GM19035 (cell line): Measurements from ENCODE around the gene COL5A1.

Source experiments
- ATAC-seq: cut with Tn5 transposase; IDR thresholded peaks from one replicate; pipeline ENCODE4 v1.9.1; 2021; ENCODE audit not compliant: unreplicated experiment

The COL5A1 gene

DNA sequence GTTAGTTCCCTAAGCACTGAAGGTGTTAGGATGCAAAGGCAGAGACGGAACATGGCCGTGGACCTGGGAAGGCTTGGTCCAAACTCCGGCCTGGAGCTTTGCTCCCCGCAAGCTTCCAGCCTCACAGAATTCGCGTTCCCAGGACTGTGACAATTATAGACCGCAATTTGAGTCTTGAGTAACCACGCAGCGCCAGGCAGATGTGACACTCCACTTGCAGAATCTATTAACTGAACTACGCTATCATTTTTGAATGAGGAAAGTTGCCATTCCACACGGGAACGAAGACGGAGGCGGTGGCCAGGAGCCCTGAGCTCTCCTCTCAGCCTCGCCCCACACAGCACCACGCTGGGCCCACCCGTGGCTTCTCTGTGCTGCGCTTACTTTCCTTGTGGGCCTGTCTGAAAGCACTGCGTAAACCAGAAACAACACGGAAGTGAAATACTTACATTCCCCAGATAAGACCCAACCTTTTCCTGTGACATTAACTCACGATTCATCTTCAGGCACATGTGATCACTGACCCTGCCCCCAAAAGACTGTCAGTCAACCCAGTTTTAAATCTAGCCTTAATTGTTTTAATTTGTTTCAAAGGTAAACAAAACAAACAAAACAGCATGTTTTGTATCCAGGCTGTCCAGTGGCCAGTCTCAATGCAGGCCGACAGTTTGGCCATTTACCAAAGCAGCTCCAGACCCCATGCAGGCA, 16.1 kb upstream of the COL5A1 start:
- no peak for ATAC-seq

DNA sequence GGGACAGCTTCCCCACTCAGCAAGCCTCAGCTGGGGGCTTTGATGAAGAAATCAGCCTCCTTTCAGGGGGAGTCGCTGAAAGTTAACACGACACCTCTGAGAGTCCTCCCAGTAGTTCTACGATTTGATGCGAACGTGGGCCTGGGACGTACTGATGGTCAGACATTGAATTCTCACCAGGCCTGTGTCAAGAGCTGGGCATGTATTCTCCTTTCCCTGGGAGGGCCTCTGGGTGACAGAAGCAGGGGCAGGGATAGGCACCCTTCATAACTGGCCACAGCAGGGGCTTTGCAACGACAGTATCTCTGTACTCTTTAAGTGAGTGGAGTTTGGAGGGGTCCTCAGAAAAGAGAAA, 15.6 kb upstream of the COL5A1 start:
- ATAC-seq: no peak

DNA sequence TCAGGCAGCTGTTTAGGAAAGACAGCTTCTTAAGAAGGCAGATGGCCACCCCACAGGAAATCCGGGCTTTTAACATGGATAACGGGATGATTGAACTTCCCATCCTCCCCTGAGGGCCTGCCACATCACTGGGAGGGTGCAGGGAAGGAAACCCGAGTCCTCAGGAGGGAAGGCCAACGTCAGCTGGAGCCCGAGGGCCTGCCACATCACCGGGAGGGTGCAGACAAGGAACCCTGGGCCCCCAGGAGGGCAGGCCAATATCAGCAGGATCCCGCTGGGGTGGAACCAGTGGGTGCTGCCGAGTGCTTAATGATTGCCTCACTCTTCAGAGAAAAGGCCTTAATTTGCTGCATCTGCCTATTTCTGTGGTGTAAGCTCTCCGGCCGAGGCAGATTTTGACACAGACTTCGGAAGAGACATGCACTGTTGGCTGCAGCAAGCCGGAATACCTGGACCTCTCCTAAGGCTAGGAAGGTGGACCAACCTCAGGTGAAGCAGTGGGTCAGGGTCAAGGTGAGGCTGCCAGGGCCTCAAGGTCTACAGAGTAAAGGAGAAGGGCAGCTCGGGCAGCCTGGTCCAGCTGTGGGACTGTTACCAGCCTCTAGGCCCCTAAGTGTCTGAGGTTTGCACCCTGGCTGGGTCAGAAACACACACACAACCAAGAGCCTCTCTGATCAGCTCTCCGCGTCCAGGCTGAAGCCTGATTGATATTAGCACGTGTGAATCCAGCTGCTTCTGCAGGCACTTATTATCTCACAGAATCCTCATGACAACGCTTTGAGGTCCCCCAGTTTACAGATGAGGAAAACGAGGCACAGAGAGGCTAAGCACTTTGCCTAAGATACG, 14.8 kb upstream of the COL5A1 start:
- no peak for ATAC-seq

DNA sequence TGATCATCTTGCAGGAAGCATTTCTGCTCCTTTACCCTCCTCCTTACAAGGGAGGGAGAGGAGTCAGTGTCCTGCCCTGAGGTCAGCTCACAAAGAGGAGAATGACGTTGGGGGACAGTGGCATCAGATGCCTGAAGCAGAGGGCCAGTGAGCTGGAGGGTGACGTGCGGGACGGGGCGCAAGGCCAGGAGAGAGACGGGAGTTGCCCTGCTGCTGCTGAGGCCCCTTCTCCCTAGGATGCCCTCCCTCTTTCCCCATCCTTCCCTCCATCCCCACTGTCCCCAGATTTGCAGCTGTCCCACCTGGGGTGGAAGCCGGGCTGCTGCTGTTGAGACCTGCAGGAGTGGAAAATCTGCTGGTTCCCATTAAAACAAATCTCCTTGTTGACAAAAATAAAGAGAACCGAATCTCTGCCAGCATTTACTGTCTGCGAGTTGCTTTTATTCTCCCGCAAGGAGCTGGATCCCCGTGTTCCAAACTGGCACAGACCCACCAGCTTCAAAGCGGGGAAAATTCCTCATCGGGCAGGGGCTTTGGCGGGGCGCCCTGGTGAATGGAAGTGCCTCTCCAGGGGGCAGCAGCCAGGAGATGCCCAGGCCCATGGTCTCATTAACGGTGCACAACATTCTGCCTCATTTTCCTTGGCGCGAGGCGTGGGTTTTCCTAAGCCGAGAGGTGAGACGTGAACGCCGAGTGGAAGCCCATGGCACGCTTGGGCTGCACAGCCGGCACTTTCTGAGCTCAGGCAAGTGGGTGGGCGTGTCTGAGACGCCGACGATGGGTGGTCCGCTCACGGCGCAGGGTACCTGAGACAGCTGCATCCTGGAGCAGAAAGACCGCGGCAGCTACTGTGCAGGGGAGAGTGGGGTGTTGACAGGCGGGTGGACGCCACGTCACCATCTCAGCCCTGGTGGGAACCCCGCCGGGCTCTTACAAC, 13.9 kb upstream of the COL5A1 start:
- no peak for ATAC-seq

DNA sequence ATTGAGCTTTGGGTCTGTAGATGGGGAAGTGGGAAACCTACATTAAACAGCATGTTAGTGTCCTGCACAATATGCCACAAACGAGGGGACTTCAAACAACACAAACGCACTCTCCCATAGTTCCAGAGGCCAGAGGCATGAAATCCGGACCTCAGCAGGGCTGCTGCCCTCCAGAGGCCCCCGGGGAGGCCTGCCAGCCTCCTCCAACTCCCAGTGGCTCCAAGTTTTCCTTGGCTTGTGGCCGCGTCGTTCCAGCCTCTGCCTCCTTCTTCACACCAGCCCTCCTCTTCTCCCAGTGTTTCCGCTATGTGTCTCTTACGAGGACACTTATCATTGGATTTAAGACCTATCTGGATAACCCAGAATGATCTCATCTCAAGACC, 13.3 kb upstream of the COL5A1 start:
- no peak for ATAC-seq

DNA sequence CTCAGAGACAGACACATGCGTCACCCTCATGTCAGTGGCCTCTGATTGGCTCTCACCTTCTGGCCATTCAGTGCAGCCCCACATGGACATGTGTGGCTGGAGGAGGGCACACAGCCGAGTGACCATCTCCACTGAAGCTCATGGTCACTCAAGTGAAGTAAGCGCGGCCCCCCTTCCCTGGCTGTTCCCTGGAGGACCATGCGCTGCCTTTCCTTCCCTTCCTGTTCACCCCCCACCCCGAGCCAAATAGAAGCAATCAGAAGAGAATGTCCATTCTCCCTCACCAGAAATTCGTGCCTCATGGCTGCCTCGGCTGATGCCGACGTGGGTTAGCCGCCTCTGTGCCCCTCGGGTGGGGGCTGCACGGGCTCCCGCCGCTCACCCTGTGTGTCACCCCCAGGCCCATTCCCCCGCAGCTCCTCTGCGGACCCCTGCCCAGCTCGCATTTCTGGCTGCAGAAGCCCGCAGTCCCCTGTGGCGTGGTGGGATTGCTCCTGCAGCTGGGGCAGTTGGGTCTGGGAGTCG, 12.5 kb upstream of the COL5A1 start:
- no peak for ATAC-seq

DNA sequence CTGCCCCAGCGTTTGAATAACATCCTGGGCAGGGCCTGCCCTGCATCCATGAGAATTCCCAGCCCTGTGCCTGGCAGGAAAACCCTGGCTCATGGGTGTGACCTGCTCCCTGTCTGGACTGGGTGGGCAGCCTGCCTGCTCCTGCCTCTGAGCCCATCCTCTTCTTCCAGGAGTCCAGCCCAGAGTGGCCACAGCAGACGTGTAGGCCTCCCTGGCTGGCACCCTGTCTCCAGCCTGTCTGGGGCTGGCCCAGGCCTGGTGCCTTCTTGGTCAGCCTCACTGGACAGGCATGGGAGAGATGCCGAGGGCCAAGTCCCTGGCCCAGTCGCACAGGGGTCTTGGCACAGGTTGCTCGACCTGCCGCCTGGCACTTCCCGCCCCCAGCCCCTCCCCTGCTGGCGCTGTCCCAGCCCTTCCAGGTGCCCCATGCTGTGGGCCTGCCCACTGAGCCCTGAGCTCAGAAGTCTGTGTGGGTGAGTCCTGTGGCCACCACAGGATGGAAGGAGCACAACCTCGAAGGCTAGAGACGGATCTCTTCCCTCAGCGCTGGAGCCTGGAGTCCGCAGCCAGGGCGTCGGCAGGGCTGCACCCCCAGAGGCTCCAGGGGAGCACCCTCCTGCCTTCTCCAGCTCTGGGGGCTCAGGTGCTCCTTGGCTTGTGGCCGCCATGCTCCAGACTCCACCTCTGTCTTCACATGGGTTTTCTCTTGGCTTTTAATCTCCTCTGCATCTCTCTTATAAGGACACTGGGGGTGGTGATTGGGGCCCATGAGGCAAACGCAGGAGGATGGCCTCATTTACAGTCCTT, 11.8 kb upstream of the COL5A1 start:
- ATAC-seq: no peak

DNA sequence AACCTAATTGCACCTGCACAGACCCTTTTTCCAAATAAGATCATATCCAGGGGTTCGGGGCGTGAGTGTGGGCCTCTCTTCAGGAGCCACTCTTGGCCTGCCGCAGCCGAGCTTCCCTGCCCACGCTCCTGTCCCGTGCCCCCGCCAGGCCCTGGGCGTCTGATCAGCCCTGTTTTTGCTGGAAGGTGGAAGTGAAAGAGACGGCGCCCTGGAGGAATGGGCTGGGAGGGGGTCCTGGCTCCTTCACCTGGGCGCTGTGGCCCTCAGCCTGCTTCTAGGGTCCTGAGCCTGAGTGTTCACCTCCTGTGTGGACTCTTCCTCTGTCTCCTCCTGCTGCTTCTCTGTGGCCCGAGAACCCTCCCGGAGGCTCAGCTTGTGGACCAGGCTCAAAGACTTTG, 11.2 kb upstream of the COL5A1 start:
- no peak for ATAC-seq

DNA sequence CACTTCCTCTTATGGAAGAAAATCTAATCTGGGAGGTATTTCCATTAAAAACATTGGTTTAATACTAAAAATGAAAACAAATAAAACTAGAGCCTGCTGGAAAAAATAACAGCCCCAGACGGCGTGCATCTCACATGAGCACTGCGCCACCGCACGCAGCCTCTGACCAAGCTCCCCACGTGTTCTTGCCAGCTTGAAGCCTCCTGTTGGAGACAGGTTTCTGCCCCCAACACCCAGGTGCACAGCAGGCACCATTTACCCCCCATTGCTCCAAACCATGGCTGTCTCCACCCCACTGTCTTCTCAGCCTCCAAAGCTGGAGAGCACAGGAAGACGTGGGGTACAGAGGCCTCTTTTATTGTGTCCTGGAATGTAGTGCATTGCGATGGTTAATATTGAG, 10.7 kb upstream of the COL5A1 start:
- ATAC-seq: no peak

DNA sequence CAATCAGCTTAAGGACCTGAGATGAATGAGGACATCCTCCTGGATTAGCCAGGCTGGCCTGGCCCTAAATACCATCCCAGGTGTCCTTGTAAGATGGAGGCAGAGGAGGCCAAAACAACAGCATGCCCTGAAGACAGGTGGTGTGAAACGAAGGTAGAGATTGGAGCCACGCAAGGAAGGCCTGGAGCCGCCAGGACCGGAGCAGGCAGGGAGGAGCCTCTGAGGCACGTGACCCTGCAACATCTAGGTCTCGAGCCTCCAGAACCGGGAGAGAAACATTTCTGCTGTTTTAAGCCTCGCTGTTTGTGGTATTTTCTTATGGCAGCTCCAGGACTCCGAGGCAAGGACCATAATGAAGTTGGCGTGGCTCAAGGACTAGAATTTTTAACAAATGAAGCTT, 9.7 kb upstream of the COL5A1 start:
- ATAC-seq: no peak

DNA sequence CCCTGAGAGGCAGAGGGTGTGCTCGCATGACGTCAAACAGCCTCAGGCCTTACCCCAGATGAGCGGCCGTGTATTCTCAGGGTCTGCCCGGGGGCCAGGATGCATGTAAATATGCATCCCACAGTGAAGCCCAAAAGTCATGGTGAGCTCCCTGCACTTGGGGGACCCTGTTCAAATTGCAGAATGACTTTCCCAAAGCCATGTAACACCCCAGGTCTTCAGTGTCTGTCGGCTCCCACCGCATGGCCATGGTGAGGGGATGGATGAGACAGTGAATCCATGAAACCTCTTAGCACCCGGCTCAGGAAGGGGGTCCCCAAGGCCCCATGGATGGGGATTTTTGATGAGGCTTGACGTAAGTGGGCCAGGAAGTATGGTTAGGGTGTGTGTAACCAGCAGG, 9.3 kb upstream of the COL5A1 start:
- no peak for ATAC-seq

DNA sequence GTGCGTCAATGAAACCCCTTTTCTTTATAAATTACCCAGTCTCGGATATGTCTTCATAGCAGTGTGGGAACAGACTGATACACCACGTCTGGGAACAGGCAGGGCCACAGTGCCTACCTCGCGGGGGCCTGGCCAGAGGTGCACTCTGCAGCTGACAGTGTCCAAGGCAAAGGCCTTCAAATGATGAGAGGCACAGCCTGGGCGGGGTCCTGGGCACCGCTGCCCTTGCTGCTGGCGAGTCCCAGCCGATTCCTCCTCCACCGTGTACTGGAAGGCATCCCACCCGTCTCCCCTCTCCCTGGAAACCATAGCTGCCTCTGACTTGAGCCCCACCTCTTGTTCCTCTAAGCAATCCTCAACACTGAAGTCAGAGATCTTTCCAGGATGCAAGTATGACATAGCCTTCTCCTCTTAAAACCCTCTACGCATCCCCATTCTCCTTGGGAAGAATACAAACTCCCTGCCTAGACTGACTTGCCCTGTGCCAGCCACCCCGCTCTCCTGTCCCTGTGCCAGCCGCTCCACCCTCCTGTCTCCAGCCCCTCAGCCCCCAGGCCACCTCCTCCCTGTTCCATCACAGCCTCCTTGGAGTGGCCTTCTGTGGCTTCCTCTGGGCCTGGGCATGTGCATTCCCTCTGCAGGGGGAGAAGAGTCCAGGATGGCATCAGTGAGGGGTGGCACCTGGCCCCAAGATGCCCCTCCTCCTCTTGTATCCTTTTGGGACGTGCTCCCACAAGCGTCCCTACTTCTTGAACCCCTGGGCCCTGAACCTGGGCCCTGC, 8.1 kb upstream of the COL5A1 start:
- ATAC-seq: no peak

DNA sequence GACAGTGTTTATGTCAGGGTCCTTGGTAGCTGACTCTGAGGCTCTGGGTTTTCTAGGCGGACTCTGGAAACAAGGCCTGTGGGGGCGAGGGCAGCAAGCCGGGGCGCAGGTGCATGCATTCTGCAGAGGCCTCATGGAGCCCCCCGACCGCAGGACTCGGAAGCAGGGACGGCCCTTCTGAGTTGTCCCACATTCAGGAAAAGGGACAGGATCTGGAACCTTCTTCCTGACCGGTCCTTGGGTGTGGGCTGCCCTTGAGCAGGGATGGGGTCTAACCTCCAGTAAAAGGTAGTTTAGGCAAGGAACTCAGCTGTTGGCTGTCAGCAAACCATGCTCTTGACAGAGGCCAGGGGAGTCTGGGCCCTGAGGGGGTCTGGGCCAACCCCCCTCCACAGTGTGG, 7.4 kb upstream of the COL5A1 start:
- ATAC-seq: no peak

DNA sequence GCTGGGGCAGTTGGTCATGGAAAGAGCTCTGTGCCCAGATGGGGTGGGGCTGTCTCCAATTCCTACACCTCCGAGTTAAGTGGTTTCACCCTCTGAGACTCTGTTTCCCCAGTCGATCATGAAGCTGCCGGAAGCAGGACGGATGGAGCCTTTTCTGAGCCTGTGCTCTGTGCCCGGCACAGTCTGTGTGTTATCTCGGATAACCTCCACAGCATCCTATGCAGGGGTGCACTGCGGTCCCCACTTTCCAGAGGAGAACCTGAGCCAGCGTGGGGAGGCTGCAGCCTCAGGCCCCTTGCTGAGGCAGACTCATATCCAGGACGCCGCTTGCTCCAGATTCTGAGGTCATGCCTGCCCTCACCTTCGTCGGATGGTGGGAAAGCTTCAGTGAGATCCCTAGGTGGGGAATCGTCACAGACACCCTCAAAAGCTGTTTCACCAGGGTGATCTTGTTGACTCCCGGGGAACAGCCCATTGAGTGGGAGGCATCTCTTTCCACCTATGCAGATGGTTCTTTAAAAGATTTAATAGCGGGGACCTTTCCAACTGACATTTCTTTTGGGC, 6.9 kb upstream of the COL5A1 start:
- ATAC-seq: no peak

DNA sequence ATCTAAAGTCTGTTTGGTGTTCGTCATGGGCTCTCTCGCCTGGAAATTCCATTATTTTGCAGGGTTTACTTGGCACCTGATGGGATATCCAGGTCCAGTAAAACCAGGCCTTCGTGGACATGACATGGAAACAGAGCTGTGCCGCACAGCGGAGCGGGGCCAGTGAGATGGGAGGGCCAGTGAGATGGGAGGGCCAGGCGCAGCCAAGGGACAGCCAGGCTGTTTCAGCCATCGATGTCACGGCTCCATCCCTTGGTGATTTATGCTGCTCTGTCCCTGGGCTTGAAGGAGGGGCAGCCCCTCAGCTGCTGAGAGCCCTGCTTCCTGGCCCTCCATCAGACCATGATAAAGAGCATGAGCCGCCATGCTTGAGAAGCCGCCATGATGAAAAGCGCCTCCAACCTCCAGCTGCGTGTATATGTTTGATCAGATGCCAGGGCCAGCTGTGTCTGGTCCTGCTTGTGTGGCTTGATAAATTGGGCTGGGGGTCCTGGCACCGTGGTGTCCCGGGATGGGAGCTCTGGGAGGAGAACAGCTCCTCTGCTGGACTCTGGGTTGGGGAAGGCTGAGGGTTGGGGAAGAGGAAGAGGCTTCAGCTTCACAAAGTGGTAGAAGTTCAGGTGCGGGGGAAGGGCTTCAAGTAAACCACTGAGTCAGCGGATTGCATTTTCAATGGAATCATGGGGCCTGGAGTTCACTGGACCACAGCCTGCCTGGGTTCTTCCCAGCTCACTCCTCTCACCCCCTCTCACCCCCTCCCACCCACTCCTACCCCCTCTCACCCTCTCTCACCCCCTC, 6.1 kb upstream of the COL5A1 start:
- no peak for ATAC-seq

DNA sequence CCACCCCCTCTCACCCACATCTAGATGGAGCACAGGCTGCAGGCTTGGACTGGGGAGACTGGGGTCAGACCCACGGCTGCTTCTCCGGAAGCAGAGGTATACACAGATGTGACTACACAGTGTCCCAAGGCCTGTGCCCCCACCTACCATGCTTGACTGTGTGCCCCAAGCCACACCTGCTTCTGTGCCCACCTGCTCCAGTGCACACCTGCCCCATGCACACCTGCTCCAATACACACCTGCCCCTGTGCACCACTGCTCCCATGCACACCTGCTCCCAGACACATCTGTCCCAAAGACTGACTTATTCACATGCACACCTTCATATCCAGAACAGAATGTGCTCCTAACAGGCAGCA, 5.5 kb upstream of the COL5A1 start:
- ATAC-seq: no peak

DNA sequence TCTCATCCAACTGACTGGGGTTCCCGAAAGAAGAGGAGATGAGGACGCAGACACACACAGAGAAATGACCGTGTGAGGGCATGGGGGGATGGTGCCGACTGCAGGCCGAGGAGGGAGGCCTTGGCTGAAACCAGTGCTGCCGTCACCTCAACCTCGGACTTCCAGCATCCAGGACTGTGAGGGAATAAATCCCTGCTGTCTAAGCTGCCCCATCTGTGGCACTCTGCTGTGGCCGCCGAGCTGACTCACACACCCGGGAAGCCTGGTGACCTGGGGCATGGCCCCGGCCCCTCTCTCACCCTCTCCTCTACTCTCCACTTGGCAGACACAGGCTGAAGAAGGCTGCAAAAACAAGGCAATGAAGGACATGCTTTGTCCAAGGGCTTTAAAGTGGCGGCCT, 4.4 kb upstream of the COL5A1 start:
- ATAC-seq: no peak

DNA sequence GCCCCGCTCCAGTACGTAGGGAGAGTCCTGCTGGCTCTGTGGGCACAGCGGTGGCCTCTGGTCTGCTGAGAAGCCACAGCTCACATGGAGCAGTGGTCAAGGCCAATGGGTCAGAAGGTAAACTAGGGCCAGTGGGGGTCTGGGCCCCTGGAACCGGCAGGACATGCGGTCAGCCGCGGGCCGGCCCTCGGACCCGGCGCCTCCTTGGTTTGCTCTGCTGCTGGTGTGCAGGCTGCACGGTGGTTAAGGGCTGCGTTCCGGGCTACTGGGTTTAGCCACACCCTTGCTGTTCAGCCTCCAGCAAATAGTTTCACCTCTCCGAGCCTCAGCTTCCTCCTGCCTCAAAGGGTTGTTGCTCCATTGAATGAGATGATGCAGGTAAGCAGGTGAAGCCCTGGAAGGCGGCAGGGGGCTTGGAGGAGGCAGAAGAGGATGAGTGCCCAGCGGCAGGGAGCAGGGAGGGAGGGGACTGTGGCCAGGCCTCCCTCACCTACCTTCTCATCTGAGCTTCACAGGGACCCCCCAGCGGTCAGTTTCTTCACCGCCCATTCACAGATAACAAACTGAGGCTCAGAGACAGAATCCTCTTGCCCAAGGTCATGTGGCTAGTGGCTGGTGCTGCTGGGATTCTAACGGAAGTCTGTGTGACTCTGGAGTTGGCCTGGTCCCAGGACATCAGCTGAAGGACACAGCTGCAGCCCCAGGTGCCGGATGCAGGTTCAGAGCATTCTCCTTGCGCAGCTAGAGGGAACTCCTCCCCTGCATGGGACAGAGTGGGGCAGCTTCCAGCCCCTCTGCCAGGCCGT, 3.7 kb upstream of the COL5A1 start:
- ATAC-seq: no peak
